HS-5 (cell line): ENCODE measurements around the gene SCAMP5.

ENCODE experiments used
- DNase-seq: peaks from one replicate; pipeline ENCODE4 v3.0.0-alpha.2; 2012; ENCODE audit warnings: low read depth

Gene SCAMP5

DNA sequence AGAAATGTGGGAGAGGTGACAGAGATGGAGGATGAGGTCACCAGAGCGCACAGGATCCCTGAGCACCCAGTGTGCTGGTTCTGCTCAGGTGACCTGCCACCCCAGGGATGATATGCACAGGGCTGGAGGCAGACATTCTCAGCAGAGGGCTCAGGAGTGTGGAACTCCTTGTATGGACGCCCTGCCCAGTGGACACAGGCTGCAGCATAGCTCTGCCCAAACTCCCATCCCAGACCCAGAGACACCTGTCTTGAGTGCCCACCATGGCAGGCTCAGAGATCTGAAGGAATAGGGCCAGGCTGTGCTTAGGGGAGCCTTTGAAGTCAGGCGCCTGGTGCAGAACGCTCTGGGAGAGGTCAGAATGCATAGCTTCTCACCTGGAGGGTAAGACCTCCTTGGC lies 75.3 kb downstream of the SCAMP5 start:
- DNase-seq = no peak
